Thymus (tissue), 11 donors: Measurements from ENCODE around the gene SHISA2. TPM values are rescaled to one million over a fixed set of nuclear protein-coding genes. Genes with fewer than 3 reads are reported as not detected.

Experiments
- DNase-seq, 9 donors: peaks; one replicate each; pipeline ENCODE4 v3.0.0-alpha.2; 2013; ENCODE audit warnings: low spot score in 9 of 9, low read depth in 6 of 9, missing footprints in 1 of 9
- H3K27ac ChIP-seq, 2 donors: one replicate each; pipeline ENCODE4 v1.5.1; 2013; ENCODE audit warnings: control low read depth in 1 of 2, low read depth in 1 of 2, low read length in 1 of 2, mild to moderate bottlenecking in 1 of 2, moderate library complexity in 1 of 2
- H3K27me3 ChIP-seq, 2 donors: one replicate each; pipeline ENCODE4 v1.5.1; 2013; ENCODE audit warnings: low read length in 1 of 2; ENCODE audit not compliant: control insufficient read depth in 2 of 2, insufficient read depth in 1 of 2
- H3K36me3 ChIP-seq, 2 donors: one replicate each; pipeline ENCODE4 v1.5.1; 2013; ENCODE audit warnings: low read length in 1 of 2, mild to moderate bottlenecking in 1 of 2, moderate library complexity in 1 of 2; ENCODE audit not compliant: control insufficient read depth in 2 of 2, insufficient read depth in 2 of 2
- H3K4me1 ChIP-seq, 2 donors: one replicate each; pipeline ENCODE4 v1.5.1; 2013; ENCODE audit warnings: low read length in 2 of 2; ENCODE audit not compliant: control insufficient read depth in 2 of 2, insufficient read depth in 2 of 2
- H3K4me3 ChIP-seq, 2 donors: one replicate each; pipeline ENCODE4 v1.5.1; 2013; ENCODE audit warnings: low read length in 2 of 2, control low read depth in 1 of 2, mild to moderate bottlenecking in 1 of 2
- H3K9me3 ChIP-seq, 2 donors: one replicate each; pipeline ENCODE4 v1.5.1; 2013; ENCODE audit warnings: low read length in 1 of 2, mild to moderate bottlenecking in 1 of 2; ENCODE audit not compliant: control insufficient read depth in 2 of 2, insufficient read depth in 1 of 2
- WGBS: extraction: QIAGEN DNeasy Blood & Tissue Kit; methylation state at CpG from one replicate; pipeline ENCODE4 v1.1.7; 2013; 5-methylcytosine and 5-hydroxymethylcytosine counted together
- polyA plus RNA-seq: library from polyadenylated mRNA; stranded (reverse); fragments of 200-250 nt; gene quantifications from one replicate; pipeline ENCODE4 v1.2.3, GENCODE V29; 2013
- total RNA-seq: library from RNA; stranded (reverse); fragments of 120-200 nt; gene quantifications from one replicate; pipeline ENCODE4 v1.2.4, GENCODE V29; 2013
- donor health status: healthy.

Gene SHISA2
- total and polyA plus RNA-seq, 2 donors: 7.1 to 9.0 TPM

DNA sequence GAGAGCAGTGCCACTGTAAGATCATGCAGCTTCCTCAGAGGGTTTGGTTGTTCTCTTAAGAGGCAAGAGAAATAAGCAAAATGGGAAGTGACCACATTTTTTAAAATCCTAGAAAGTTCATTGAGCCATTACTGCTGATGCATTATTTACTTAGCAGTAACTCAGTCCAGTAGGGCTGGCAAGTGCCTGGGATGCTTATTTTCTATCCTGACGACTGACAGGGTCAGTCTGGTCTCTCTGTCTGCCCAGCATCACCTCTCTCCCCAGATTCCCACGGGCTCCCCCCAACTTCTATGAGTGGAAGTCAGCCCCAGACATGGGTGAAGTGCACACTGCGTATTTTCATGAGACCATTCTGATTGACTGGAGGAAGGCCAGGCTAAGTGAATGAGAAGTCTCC is 10.4 kb downstream of the SHISA2 start:
- Histone ChIP-seq H3K4me3 (no peak overlapping the region), H3K4me1 (no peaks in the 10 kb centered on the region), H3K27ac (no peak overlapping the region), H3K9me3 (no peaks in the 10 kb centered on the region), H3K36me3 (no peaks in the 10 kb centered on the region), H3K27me3 (peaks cover 0 to 2% of the 10 kb centered on the region in 2 donors)
- 83% methylated on average over 3 of the region's 3 CpGs for WGBS
- DNase-seq: no peak

DNA sequence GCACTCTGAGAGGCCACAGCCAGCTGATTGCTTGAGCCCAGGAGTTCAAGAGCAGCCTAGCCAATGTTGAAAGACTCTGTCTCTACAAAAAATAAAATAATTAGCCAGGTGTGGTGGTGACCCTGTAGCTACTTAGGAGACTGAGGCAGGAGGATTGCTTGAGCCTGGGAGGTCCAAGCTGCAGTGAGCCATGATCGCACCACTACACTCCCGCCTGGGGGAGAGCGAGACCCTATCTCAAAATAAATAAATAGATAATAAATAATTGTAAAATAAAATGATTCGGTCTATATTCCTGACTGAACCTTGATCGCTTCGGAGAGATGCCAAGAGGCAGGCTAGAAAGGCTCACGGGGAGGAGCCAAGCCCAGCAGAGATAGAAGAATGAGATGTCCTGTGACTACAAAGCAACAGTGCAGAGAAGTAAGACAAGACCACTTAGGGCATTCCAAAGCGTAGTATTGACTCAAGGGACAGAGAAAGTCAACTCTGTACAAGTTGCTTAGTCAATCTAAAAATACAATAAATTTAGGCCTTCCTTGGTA is 12.8 kb downstream of the SHISA2 start:
- Histone ChIP-seq H3K36me3 (no peaks in the 10 kb centered on the region), H3K4me3 (no peak overlapping the region), H3K27ac (no peak overlapping the region), H3K4me1 (no peaks in the 10 kb centered on the region), H3K9me3 (no peaks in the 10 kb centered on the region), H3K27me3 (no peaks in the 10 kb centered on the region)
- 97% methylated on average over 8 of the region's 8 CpGs for WGBS
- DNase-seq: no peak

DNA sequence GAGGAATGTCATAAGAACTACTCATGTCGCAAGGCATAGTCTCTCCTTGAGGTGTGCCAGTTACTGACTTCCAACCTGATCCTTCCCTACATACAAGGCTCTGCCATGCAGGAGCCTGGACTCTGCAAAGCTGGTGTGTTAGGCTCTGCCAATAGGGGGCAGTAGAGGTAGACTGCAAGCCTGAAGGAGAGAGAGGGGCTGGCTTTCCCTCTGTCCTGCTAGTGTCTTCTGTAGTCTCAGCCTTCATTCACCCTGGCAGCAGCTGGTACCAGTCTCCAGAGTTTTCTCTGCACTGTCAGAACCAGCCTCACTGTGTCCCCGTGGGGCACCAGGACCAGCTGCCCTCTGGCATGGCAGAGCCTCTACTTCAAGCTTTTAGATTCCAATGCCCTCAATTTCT is 14.5 kb downstream of the SHISA2 start:
- WGBS: 48% methylated on average over 2 of the region's 2 CpGs
- H3K36me3 ChIP-seq: no peaks in the 10 kb centered on the region
- no peak overlapping the region for H3K27ac ChIP-seq
- H3K4me3 ChIP-seq: no peak overlapping the region
- no peaks in the 10 kb centered on the region for H3K27me3 ChIP-seq
- DNase-seq: peak in 2 of 9 donors; percentile 28 to 49
- no peaks in the 10 kb centered on the region for H3K9me3 ChIP-seq
- H3K4me1 ChIP-seq: no peaks in the 10 kb centered on the region

DNA sequence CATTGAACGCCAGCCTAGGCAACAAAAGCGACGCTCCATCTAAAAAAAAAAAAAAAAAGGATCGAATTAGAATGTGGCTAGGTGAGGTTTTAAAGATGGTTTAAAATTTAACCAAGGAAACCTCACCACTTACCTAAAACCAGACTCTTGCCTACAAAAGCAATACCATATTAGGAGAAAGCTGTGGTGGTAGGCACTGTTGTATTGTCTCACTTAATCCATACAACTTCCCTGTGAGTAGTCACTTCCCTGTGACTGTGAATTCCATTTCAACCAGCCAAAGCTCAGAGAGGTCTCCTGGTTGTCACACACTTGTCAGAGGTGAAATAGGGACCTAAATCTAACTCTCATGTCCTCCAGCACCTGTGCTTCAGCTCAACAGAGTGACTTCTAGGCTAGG is 15.4 kb downstream of the SHISA2 start:
- Histone ChIP-seq H3K4me3 (no peak overlapping the region), H3K27me3 (no peaks in the 10 kb centered on the region), H3K36me3 (no peaks in the 10 kb centered on the region), H3K27ac (no peak overlapping the region), H3K4me1 (no peaks in the 10 kb centered on the region), H3K9me3 (no peaks in the 10 kb centered on the region)
- DNase-seq: no peak
- WGBS: 74% methylated on average over 4 of the region's 4 CpGs

DNA sequence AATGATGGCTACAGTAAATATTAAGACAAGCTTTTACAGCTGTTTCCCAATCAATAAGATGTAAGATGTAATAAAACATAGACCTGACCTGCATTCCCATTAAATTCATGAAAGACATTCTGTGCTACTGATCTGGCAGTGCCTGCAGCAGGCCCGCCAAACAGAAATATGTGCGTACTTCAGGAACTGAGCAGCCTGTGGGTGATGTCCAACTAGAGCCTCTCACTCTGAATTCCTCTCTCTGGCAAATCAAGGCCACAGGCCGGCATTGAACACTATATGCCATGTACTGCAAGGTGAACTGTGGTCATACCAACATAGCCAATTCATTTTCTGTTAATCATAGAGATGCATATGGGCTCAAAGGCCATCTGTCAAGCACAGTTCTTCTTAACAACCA is 17.8 kb downstream of the SHISA2 start:
- no peak overlapping the region for H3K27ac ChIP-seq
- H3K36me3 ChIP-seq: no peaks in the 10 kb centered on the region
- no peaks in the 10 kb centered on the region for H3K27me3 ChIP-seq
- H3K9me3 ChIP-seq: no peaks in the 10 kb centered on the region
- H3K4me1 ChIP-seq: no peaks in the 10 kb centered on the region
- DNase-seq: no peak
- no peak overlapping the region for H3K4me3 ChIP-seq
- 95% methylated on average over 3 of the region's 3 CpGs for WGBS

DNA sequence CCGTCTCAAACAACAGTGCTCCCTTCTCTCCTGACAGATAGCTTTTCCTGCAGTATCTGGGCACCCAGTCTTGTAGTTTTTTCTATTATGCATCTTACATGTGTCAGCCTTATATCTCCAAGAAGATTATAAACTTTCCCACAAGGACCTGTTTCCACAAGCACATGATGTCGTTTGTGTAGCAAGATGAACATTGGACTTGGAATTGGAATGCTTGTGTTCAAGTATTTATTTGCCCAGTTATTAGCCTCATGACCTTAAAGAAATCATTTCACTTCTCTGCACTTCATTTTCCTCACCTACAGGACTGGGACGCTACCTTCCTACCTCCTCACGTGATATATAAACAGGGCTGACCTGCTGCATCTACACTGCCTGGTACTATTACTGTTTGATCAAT is 21.5 kb downstream of the SHISA2 start:
- WGBS: 95% methylated on average over 4 of the region's 4 CpGs
- no peaks in the 10 kb centered on the region for H3K36me3 ChIP-seq
- H3K27me3 ChIP-seq: peaks cover 0 to 4% of the 10 kb centered on the region in 2 donors
- no peaks in the 10 kb centered on the region for H3K4me1 ChIP-seq
- no peak overlapping the region for H3K4me3 ChIP-seq
- DNase-seq: no peak
- H3K9me3 ChIP-seq: no peaks in the 10 kb centered on the region
- no peak overlapping the region for H3K27ac ChIP-seq

DNA sequence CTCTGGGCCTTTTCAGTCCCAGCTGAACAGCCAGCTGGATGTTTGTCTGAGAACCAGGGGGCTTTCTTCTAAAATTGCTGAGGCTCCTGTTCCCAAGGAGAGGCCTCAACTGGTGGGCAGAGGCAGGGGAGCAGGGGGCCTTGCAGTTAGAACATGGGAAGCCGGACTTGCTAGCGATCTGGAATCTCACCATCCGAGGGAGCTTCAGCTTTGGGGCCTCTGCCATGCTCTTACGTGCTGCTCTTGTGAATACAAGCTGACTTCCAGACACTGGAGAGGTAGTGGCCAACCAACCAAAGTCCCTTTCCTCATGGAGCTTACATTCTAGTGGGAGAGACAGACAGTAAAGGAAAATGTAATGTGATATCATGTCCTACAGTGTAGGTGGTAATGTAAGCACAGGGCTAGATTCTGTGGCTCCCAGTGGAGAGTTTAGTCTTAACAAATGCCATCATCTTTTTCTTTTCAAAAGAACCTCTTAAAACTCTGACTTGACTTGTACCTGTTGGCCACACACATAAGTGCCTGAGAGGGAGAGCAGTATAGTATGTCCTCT is 22.2 kb downstream of the SHISA2 start:
- no peak for DNase-seq
- H3K9me3 ChIP-seq: no peaks in the 10 kb centered on the region
- no peaks in the 10 kb centered on the region for H3K4me1 ChIP-seq
- WGBS: 96% methylated on average over 4 of the region's 4 CpGs
- no peaks in the 10 kb centered on the region for H3K36me3 ChIP-seq
- no peak overlapping the region for H3K4me3 ChIP-seq
- H3K27ac ChIP-seq: no peak overlapping the region
- H3K27me3 ChIP-seq: peaks cover 0 to 10% of the 10 kb centered on the region in 2 donors

DNA sequence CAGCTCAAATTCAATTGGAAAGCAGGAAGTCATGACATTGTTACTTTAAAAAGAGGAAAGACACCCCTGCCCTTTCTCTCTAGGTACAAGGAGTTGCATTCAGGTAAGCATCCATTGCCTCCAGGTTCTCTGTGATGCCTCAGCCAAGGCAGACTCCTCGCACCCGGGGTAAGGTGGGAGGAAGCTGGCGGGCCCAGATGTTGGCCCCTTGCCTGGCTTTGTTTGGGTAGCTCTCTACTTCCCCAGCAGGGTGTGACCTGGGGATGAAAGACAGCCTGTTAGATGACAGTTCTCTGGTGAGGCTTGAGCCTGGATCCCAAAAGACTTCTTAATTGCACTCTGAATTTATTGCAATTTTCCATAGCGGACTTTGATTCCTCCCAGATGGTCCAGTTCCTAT is 25.6 kb downstream of the SHISA2 start:
- Histone ChIP-seq H3K9me3 (no peaks in the 10 kb centered on the region), H3K27me3 (peaks cover 0 to 19% of the 10 kb centered on the region in 2 donors), H3K36me3 (no peaks in the 10 kb centered on the region), H3K4me1 (no peaks in the 10 kb centered on the region), H3K27ac (no peak overlapping the region), H3K4me3 (no peak overlapping the region)
- DNase-seq: no peak
- whole genome bisulfite sequencing: 93% methylated on average over 4 of the region's 4 CpGs

DNA sequence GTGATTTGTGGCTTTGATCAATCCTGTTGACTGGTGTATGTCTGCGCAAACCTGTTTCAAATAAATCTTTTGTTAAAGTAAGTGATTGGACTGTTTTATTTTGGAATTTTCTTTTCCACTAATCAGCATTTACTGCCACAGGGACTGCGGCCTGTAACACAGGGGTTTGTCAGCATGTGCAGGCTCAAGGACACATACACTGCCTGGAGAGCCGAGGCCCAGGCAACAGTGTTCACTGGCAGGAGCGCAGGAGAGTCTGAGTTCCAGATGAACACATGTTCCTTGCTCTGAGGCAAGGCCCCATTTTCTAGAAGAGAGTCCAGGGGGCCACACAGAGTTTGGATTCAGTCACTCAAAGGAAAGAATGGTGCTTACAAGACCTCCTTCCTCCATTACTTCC is 26.0 kb downstream of the SHISA2 start:
- H3K4me1 ChIP-seq: no peaks in the 10 kb centered on the region
- no peak for DNase-seq
- H3K27me3 ChIP-seq: peaks cover 0 to 19% of the 10 kb centered on the region in 2 donors
- WGBS: 96% methylated on average over 4 of the region's 4 CpGs
- H3K36me3 ChIP-seq: no peaks in the 10 kb centered on the region
- no peak overlapping the region for H3K27ac ChIP-seq
- no peaks in the 10 kb centered on the region for H3K9me3 ChIP-seq
- H3K4me3 ChIP-seq: no peak overlapping the region
